Fibroblast of mammary gland (primary cell): ENCODE data around the gene GAS2L3.

Experiments used
- DNase-seq: peaks from one replicate; pipeline ENCODE4 v3.0.0-alpha.2; 2010; ENCODE audit warnings: low read depth
- H3K4me3 ChIP-seq: 2 replicates; pipeline ENCODE4 v1.5.1; 2011; ENCODE audit warnings: low read depth, mild to moderate bottlenecking, low read length, moderate library complexity; ENCODE audit not compliant: control insufficient read depth
- CTCF ChIP-seq: conservative IDR thresholded peaks from 2 replicates; pipeline ENCODE4 v1.5.1; 2011; ENCODE audit warnings: low read depth, low read length, inconsistent platforms; ENCODE audit not compliant: control insufficient read depth, insufficient read depth

The GAS2L3 gene

GRCh38 chr12:100573292-100574186 is at the start of gene GAS2L3:
Gene GAS2L3, plus strand, starts transcription at chr12:100573684. Its CDS starts 21,221 bp downstream, at chr12:100594905.
- peak within 1 kb of the TSS; percentile 83 for H3K4me3 ChIP-seq

GRCh38 chr12:100528034-100528433 is 45.5 kb upstream of the GAS2L3 start:
- no peak for TF ChIP-seq CTCF
- no peak for DNase-seq
- no peak overlapping the region for H3K4me3 ChIP-seq

More at GRCh38 chr12:100573292-100574186, at the start of gene GAS2L3:
- no peak for TF ChIP-seq CTCF
- DNase-seq = peak; percentile 74

- DNase-seq = no peak
- H3K4me3 ChIP-seq = no peak overlapping the region
- TF ChIP-seq CTCF = no peak
These were observed 44.9 kb upstream of the GAS2L3 start for GRCh38 chr12:100528471-100529127.

- no peak for DNase-seq
- no peak for TF ChIP-seq CTCF
- no peak overlapping the region for H3K4me3 ChIP-seq
These were observed 43.6 kb upstream of the GAS2L3 start for GRCh38 chr12:100529756-100530350.

GRCh38 chr12:100533376-100533775 is 40.1 kb upstream of the GAS2L3 start:
- TF ChIP-seq CTCF = no peak
- no peak for DNase-seq
- no peak overlapping the region for H3K4me3 ChIP-seq

GRCh38 chr12:100534625-100535227 is 38.8 kb upstream of the GAS2L3 start:
- no peak for DNase-seq
- H3K4me3 ChIP-seq = no peak overlapping the region
- no peak for TF ChIP-seq CTCF
